ENCODE results near the gene PHLDA3. TPM values are rescaled to one million over a fixed set of nuclear protein-coding genes. Genes with fewer than 3 reads are reported as not detected.

PHLDA3 gene
- total and polyA plus RNA-seq, 2 of the 4 experiments (the other 2 are of a cell fraction), result 41.6 to 102 TPM

DNA sequence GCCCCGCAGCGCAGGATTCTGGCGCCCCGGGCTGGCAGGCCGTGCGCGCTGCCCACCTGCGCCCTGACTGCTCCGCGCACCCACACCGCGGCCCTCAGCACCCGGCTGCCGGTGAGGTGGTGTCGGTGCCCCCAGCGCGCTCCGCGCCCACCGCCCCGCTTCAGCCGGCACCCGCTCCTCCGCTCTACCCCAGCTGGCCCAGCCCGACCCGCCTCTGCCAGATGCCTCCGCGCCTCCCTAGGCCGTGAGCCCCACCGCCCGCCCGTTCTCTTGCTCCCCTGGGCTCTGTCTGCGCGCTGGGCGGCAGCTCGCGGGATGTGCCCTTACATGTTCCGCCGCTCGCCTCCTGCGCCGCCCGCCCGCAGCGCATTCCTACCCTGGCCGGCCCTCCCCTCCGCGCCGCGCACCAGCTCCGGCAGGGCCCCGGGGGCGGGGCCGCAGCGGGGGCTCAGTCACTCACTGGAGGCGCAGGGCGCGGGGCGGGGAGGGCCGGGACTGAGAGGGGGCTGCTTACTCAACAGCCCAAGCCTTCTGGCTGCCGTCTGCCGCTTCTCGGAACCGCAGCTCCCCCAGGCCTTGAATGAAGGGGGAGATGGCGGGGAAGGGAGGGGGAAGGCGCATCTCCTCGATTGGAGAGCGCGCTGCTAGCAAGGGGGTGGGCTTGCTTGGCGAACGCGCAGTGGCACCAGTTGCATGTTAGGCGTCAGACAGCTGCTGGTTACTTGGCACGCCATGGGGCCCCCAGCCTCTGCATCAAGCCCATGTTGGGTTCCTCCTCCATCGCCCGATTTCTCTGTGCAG lies at the start of gene PHLDA3 (continued):
- no peak for TF ChIP-seq FOS (IDR thresholded peaks at IDR 0.05; ENCODE audit: low read depth, low read length)
- no peak for TF ChIP-seq RFX5 (IDR thresholded peaks at IDR 0.05; ENCODE audit: low read depth, low read length)
- no peak for TF ChIP-seq MXI1 (IDR thresholded peaks at IDR 0.05; ENCODE audit: borderline replicate concordance, low read depth, low read length)
- TF ChIP-seq SMC3 (IDR thresholded peaks at IDR 0.05; ENCODE audit: low read depth, low read length), result no peak
- TF ChIP-seq RCOR1 (IDR thresholded peaks at IDR 0.05; ENCODE audit: insufficient replicate concordance, low read length), result no peak

DNA sequence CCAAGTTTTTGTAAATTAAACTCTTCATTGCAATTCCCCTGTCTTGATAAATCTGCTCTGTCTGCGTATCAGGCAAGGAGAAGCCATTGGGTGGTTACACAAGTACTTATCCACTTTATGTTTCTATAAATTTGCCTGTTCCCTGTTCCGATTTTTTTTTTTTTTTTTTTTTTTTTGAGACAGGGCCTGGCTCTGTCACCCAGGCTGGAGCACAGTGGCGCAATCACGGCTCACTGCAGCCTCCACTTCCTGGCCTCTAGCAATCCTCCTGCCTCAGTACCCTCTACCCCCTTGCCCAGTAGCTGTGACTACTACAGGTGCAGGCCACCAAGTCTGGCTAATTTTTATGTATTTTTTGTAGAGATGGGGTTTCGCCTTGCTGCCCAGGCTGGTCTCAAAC lies 49.1 kb upstream of the PHLDA3 start:
- ChIA-PET POLR2A (ENCODE audit: unreplicated experiment) (no interaction called here), CTCF (no interaction called here)
- no peak overlapping the region for H3K4me3 ChIP-seq (ENCODE audit: insufficient read depth, low read depth, low read length)
- no peak overlapping the region for H2BK20ac ChIP-seq (ENCODE audit: low read depth, low read length)
- no peak overlapping the region for H3K27ac ChIP-seq (ENCODE audit: insufficient read depth, low read length)
- TF ChIP-seq POLR2A (IDR thresholded peaks at IDR 0.05; ENCODE audit: low read depth, low read length) (no peak), RCOR1 (IDR thresholded peaks at IDR 0.05; ENCODE audit: insufficient replicate concordance, low read length) (no peak), CHD1 (IDR thresholded peaks at IDR 0.05; ENCODE audit: low read depth, low read length) (no peak), MAFK (IDR thresholded peaks at IDR 0.05; ENCODE audit: low read depth, low read length) (no peak), CEBPB (IDR thresholded peaks at IDR 0.05; ENCODE audit: low read depth, low read length) (0 out of 2 replicates have a peak, but pooled peaks have one; percentile 3)
- WGBS, 2 experiments (ENCODE audit: extremely low coverage in 2 of 2, insufficient read length in 1 of 2), result no CpG with 5 or more reads among the region's 5 CpGs
- no peak overlapping the region for H2AK5ac ChIP-seq (ENCODE audit: low read depth, low read length)
- no peak overlapping the region for H3K14ac ChIP-seq (replicated peaks; ENCODE audit: low read depth, low read length)
- H3K9ac ChIP-seq (ENCODE audit: low read depth, low read length), result no peak overlapping the region
- DNase-seq (no peak), ATAC-seq (ENCODE audit: low read depth) (no peak)
- no peak overlapping the region for H3K18ac ChIP-seq (ENCODE audit: low read depth, low read length)
- H3K79me1 ChIP-seq (ENCODE audit: low read depth in 1 of 2, low read length in 2 of 2), result no peaks in the 10 kb centered on the region
- 0 out of 2 replicates have a peak, but pooled peaks cover 1% of the 10 kb centered on the region for H3K9me3 ChIP-seq (ENCODE audit: control insufficient read depth, insufficient read depth, low read length)
- H4K20me1 ChIP-seq (ENCODE audit: insufficient read depth, low read length), result no peaks in the 10 kb centered on the region
- H3K56ac ChIP-seq (ENCODE audit: extremely low read depth, insufficient read depth, low read length), result no peak overlapping the region
- H4K5ac ChIP-seq (ENCODE audit: low read depth, low read length), result no peak overlapping the region
- H3K4ac ChIP-seq (ENCODE audit: low read depth, low read length), result no peak overlapping the region
- H3K27me3 ChIP-seq (ENCODE audit: control insufficient read depth, insufficient read depth, low read length), result no peaks in the 10 kb centered on the region
- in situ Hi-C loops (cut with MboI; ENCODE audit: low sequenced_read_pairs) (loop anchor here (10.0 kb wide), 1 partner anchor 73 kb away; no protein-coding TSS in a partner anchor), intact Hi-C loops (cut with micrococcal nuclease) (no loop called here), dilution Hi-C loops (cut with HindIII; ENCODE audit: low sequenced_read_pairs, unreplicated experiment) (no loop called here)
- no peak overlapping the region for H4K91ac ChIP-seq (ENCODE audit: insufficient read depth, low read depth, low read length)
- no peak overlapping the region for H2BK5ac ChIP-seq (ENCODE audit: low read depth, low read length, poor library complexity, severe bottlenecking)
- no peaks in the 10 kb centered on the region for H3K36me3 ChIP-seq (ENCODE audit: control insufficient read depth, insufficient read depth, low read length)
- BruUV-seq (replicated peaks), result no TSS peak
- H2BK15ac ChIP-seq (ENCODE audit: low read depth, low read length), result no peak overlapping the region
- no peaks in the 10 kb centered on the region for H3K4me1 ChIP-seq (ENCODE audit: control insufficient read depth, insufficient read depth, low read length)
- H2AK9ac ChIP-seq (replicated peaks; ENCODE audit: low read depth, low read length, poor library complexity), result no peak overlapping the region
- H3K23ac ChIP-seq (ENCODE audit: low read depth, low read length), result no peak overlapping the region
- no peak overlapping the region for H4K8ac ChIP-seq (ENCODE audit: low read depth in 2 of 2, low read length in 2 of 2)
- H2BK120ac ChIP-seq (ENCODE audit: low read depth, low read length), result no peak overlapping the region
- no peaks in the 10 kb centered on the region for H3K9me1 ChIP-seq (ENCODE audit: insufficient read depth, low read length)
- H3K4me2 ChIP-seq (ENCODE audit: low read depth, low read length), result no peak overlapping the region
- no peak overlapping the region for H2AFZ ChIP-seq (replicated peaks; ENCODE audit: low read length, poor library complexity)
